Suppressor macrophage (primary cell): ENCODE results near the gene CTDSP2.
A peak's percentile ranks its signal among the peaks of the same experiment; 100 is the strongest.
"Not testable (repeated sequence)": the region's sequence is repeated elsewhere in the genome, so short reads cannot be mapped to it uniquely, and the experiment has no call there.

Experiments
- DNase-seq, 4 experiments: peaks; one replicate each; pipeline ENCODE4 v3.0.0-alpha.2; 2020 to 2022

Gene CTDSP2

GRCh38 chr12:57834086-57834876 lies 12.2 kb downstream of the CTDSP2 start:
- DNase-seq = no peak

- DNase-seq = no peak
Measured at GRCh38 chr12:57833672-57834071, 12.9 kb downstream of the CTDSP2 start.

GRCh38 chr12:57832966-57833365 lies 13.6 kb downstream of the CTDSP2 start:
- no peak for DNase-seq

GRCh38 chr12:57830393-57830792 lies 16.1 kb downstream of the CTDSP2 start:
- no peak for DNase-seq

- peak in 3 of 4 experiments; percentile 25 to 46 (median 28) for DNase-seq
Measured at GRCh38 chr12:57829025-57829777, 17.3 kb downstream of the CTDSP2 start.

GRCh38 chr12:57826966-57827365 lies 19.6 kb downstream of the CTDSP2 start:
- DNase-seq = no peak

GRCh38 chr12:57826400-57826799 lies 20.1 kb downstream of the CTDSP2 start:
- DNase-seq = no peak

GRCh38 chr12:57825451-57825850 lies 21.1 kb downstream of the CTDSP2 start:
- no peak for DNase-seq

GRCh38 chr12:57823908-57824640 lies 22.5 kb downstream of the CTDSP2 start:
- DNase-seq = no peak

GRCh38 chr12:57823131-57823907 lies 23.2 kb downstream of the CTDSP2 start:
- no peak for DNase-seq

GRCh38 chr12:57822392-57823130 lies 24.0 kb downstream of the CTDSP2 start:
- DNase-seq = no peak

- DNase-seq = no peak
Measured at GRCh38 chr12:57821474-57822214, 24.9 kb downstream of the CTDSP2 start.

GRCh38 chr12:57821015-57821414 lies 25.5 kb downstream of the CTDSP2 start:
- not testable (repeated sequence) for DNase-seq

- DNase-seq = not testable (repeated sequence)
Measured at GRCh38 chr12:57820119-57820518, 26.4 kb downstream of the CTDSP2 start.

- DNase-seq = not testable (repeated sequence)
Measured at GRCh38 chr12:57817990-57818331, 28.6 kb downstream of the CTDSP2 start.

GRCh38 chr12:57817261-57817989 lies 29.1 kb downstream of the CTDSP2 start:
- DNase-seq = no peak

- peak; percentile 77 to 91 (median 88) for DNase-seq
Measured at GRCh38 chr12:57816855-57817151, 29.7 kb downstream of the CTDSP2 start.

- no peak for DNase-seq
Measured at GRCh38 chr12:57816001-57816854, 30.3 kb downstream of the CTDSP2 start.

- no peak for DNase-seq
Measured at GRCh38 chr12:57815177-57816000, 31.1 kb downstream of the CTDSP2 start.
